ENCODE measurements around the gene PLA2R1.
"Not testable (repeated sequence)": the region's sequence is repeated elsewhere in the genome, so short reads cannot be mapped to it uniquely, and the experiment has no call there.

Gene PLA2R1

DNA sequence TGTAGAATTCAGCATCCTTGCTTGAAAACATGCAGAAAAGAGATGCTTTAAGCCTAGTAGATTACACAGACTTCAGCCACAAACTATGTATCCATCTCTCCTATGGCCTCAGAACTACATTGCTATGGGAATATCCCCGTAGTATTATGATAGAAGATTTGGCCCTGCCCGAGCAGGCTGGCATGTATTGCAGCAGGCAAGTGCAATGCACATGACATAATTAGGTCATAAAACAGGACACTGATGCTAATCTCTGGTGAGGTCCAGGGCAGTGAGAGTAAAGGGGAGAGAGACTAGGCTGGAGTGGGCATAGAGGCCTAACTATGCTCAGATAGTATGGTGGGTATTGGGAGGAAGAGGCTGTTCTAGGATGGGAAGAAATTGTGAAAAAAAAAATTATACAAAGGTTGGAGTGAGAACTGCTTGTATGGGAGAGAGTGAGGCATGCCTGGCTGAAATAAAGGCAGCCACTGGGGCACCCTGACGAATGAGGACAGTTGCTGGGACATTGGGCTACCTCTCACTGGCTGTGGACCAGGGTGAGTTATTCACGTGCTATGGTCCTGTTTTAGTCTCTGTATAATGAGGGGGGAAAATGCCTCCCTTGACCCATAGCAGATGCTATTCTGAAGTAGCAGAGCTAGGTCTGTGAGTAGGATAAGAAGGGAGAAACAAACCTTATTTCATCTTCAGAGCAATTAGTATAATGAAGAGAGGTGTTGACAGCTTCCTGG lies 1.6 kb upstream of the PLA2R1 start:
- DNase-seq (ENCODE audit: low spot score) = no peak

DNA sequence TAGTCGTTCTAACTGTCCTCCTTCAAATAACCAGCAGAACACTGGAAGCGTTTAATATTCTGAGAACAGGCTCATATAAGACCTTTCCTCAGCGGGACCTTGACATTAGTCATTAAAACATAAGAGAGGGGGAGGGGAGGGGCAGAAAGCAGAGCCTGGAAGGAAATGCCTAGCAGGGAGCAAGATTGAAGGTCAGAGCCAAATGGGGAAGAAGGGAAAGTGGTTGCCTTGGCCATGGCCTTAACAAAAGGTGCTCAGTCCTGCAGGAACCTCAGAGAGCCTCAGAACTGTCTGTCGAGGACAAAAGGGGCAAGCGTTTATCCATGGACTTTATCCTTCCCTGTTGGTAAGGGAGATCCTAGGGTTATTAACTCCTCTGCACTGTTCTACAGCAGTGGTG lies 856 bp upstream of the PLA2R1 start:
- peak; percentile 5 for DNase-seq (ENCODE audit: low spot score)

DNA sequence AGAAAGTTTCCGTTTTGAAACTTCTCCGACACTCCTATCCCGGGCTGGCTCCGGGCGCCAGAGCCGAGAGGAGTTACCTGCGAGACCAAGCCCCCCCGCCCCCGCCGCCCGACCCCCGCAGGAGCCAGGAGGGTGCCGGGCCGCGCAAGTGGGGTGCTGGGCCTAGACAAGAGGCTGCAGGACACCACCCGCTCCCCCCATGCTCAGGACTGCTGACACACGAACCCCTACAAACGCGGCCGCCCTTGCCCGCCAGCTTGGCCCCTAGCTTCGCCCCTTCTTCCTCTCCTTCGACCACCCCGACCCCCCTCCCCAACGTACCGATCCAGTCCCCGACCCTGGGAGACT lies 497 bp downstream of the PLA2R1 start:
- DNase-seq (ENCODE audit: low spot score) = peak; percentile 15

DNA sequence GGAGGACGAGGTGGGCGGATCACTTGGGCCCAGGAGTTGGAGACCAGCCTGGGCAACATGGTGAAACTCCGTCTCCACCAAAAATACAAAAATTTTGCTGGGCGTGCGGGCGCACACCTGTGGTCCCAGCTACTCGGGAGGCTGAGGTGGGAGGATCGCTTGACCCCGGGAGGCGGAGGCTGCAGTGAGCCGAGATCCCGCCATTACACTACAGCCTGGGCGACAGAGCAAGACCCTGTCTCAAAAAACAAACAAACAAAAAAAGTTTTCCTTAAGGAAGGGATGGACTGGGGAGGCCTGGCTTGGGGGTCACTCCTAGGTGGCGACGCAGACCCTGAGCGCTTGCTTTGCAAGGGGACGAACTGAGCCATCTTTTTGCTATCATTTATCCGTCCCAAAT lies 882 bp downstream of the PLA2R1 start:
- DNase-seq (ENCODE audit: low spot score) = no peak

DNA sequence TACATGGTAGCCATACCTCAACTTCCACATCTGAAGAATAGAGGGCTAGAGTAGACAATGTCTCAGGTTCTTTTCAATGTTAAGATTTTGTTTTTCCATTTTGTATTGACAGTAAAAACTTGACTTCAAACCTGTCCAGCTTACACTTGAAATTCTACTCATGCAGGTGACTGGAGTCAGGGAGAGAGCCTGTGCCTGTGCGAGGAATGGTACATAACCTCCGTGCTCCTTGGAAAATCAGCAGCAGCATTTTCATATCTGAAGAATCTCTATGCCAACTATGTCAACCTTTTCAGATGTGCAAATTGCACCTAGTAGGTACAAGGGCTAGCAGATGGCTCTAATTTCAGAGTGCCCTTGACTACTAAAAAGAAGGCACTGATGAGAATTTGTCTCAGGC lies 2.1 kb downstream of the PLA2R1 start:
- DNase-seq (ENCODE audit: low spot score) = no peak

DNA sequence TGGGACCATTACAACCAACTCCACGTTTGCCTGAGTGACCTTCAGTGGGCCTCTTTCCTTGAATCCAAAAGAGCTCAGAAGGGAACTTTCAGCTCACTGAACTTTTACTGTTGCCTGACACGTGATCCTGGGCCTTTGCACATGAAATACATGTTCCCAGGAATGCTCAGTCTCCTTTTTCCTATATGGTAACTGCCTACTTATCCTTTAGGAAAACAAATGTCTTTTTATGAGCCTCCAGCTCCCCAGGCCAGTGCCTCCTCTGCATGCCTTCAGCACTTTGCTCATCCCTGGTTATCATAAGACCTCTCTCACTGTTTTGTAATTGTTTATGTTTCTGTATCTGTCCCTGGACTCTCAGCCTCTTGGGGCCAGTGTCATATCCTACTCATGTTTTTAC lies 5.1 kb downstream of the PLA2R1 start:
- DNase-seq (ENCODE audit: low spot score) = no peak

DNA sequence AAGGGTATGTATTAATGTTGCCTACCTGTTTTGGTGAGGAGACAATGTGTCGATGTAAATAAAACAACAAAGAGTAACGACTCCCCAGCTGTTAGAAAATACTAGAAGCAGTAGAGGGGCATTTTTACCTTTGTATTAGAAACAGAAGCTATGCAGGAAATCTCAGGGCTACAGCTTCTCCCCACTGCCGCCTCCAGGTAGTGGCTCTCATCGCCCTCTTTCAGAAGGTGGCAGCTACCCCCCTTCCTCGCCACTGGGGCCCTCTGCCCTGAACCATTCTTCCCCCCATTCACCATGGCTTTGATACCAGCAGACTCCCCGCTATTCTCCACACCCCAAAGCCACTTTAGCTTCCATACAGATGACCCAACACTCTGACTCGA lies 6.7 kb downstream of the PLA2R1 start:
- no peak for DNase-seq (ENCODE audit: low spot score)

DNA sequence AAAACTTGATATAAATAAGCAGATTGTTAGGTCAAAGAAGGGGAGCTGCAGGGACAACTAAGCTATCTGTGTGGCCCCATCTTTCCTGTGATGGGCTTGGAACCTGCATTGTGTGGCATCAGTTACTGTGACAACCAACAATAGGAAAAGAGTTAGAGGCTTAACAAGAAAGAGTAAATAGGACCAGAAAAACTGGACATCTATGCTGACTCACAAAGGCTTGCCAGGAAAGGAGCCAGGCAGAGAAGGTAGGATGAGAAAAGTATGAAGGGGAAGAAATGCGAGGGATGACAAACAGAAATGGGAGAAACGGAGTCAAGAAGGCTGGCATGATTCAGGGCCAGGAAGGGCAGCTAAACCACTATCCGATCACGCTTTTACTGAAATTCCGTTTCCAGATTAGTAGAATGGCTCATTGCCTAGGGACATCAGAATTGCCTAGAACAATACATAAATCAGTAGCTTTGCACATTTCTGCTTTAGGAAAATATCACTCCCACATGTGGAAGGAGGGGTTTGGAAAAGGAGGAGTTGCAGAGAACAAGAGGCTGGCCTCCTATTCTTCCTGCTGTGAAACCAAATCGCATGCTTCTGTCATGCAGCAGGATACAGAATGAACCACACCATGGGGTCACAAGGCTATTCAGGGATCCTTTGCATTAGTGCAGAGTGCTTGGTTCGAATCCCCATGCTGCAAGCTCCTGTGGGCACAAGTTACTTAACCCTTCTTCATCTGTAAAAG lies 7.3 kb downstream of the PLA2R1 start:
- peak; percentile 86 for DNase-seq (ENCODE audit: low spot score)

DNA sequence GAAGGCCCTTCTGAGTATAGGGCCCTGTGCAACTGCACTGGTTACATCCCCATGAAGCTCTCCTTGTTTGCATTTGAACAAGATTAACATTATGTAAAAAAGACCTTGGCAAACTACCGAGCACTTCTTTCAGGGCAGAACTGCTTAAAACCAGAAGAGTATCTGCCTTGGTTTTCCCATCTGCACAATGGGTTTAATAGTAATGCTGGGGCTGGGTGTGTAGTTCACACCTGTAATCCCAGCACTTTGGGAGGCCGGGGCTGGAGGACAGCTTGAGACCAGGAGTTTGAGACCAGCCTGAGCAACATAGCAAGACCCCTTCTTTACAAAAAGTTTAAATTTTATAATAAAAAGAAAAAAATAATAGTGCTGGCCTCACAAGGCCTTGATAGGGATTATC lies 8.5 kb downstream of the PLA2R1 start:
- DNase-seq (ENCODE audit: low spot score) = no peak

DNA sequence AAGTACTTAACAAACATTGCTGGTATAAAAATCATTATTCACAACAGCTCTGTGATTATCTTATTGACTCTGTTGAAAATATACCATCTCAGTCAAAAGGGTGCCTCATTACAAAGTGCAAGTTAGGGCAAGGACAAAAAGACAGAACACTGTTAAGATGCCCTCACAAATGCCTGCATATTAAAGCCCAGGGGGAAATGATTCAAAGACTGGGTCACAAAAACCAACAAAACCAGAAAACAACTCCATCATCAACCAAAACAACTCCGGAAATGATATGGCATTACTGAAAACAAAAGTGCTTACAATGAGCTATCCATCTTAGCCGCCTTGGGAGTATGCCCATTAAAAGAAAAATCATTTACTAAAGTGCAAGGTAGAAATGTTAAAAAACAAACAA lies 9.9 kb downstream of the PLA2R1 start:
- DNase-seq (ENCODE audit: low spot score) = no peak

DNA sequence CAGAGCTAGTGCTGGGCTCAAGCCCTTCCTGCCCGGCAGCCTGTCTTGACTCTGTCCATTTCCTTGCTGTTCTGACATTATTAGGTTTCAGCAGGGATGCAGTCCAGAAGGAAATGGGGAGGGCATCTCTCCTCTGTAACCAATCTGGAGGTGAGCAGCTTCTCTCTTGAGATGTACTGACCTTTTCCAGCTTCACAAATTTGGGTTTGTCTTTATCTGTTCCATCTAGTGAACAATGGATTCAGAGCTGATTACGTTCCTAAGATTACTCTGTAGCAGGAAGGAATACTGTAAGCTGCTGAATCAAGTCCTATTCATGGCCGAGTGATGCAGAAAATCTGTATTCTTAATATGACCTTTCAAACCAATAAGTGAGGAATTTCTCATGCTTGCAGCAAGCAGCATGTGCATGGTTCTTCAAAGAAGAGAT lies 11.0 kb downstream of the PLA2R1 start:
- DNase-seq (ENCODE audit: low spot score) = no peak

DNA sequence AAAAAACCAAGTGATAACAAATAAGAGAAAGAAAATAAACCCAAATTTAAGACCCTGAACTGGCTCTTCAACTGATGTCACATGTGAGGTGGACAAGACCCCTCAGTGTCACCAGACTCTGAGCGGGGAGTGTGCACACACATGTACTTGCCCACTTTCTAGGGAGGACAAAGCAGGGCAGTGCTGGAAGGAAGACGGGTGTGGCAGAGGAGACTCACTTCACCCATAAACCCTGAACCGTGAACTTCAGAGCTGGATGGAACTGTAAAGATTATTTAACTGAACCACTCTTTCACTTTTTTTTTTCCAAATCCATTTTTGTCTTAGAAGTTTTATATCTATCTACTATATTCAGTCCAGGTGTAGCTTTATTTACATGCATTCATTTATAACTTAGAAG lies 12.3 kb downstream of the PLA2R1 start:
- DNase-seq (ENCODE audit: low spot score) = no peak

DNA sequence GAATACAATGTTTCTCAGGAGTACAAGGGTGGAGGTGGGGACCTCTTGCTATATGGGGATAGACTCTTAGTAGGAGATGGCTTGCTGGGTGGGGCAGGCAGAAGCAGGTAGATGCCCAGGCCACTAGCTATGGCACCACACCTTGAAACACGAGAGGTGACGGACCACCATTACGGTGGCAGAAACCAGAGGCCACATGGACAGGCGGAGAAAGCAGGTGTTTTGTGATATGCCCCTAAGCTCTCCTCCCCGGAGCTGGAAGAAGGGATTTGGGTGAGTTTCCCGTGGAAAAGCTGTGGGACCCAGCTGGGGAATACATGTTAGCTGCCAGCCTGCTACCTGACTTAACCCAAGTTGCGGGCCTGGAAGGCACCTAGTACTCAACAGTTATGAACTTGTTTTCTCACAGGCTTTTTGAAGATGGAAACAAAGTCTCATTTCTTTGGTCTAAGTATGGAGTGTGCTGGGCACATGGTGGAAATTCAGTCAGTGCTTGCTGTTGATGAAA lies 16.7 kb downstream of the PLA2R1 start:
- no peak for DNase-seq (ENCODE audit: low spot score)

DNA sequence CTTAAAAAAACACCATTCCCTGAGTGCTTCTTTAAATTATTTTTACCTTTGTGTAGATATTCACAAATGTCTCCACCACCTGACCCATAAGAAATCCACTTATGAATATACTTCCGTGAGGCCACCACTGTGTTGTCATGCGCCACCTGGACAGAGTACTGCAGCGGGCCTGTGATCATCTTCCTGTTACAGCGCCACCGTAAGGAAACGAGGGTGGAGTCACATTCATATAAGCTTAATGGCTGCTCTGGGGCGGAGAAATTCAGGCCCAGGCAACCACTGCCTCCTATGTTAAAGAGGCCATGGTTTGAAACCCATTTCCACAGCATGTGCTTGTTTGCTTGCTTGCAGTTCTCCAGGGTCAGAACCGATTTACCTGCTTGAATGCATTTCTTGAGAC lies 17.7 kb downstream of the PLA2R1 start:
- no peak for DNase-seq (ENCODE audit: low spot score)

DNA sequence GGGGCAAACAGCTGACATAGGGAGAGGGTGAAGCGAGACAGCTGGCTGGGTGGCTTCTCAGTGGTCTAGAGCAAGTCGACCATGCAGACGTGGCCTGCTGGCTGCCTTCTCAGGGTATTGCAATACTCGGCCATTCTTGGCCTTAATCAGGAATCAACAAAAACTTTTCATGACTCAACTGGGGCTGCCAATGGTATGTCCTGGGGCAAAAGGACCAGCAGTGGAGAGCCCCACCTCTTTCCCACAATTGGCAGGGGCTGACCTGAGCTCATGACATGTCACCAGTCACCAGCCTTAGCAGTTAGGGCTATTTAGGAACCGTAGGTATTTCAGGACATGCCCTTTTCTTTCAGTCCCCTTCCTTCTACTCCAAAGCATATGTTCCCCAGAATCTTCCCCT lies 19.1 kb downstream of the PLA2R1 start:
- no peak for DNase-seq (ENCODE audit: low spot score)

DNA sequence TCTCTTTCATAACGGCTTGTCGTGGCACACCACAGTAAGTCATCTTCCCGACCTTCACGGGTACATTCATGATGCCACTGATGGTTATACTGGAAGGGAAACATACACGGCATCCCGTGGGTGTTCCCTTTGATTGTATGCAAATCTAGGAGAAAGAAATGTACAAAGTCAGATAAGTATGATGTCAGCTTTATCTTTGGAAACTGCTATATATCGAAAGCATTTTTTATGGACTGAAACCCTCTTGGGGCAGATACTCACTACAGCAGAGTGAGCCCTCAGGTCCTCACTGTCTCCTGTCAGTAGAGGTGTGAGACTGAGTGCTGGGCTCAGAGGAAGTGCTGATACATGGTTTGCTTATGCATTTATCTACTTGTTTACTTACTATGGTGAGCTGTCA lies 20.4 kb downstream of the PLA2R1 start:
- no peak for DNase-seq (ENCODE audit: low spot score)

DNA sequence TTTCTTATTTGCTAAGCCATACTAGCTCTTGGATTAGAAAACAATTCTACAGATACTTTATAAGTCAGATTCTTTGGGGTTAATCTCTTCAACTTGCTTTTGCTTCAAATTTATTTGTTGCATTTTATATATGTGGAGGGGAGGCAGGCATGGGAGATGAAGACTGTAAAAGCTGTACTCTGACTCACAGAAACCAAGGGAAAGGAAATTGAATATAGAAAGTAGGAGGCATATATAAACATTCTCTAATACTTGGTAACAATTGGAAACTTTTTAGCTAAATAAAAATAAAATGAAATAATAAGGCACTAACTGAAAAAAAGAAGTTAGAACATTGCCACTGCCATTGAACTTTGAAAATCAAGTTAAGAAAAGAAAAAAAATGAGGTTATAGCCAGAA lies 21.3 kb downstream of the PLA2R1 start:
- no peak for DNase-seq (ENCODE audit: low spot score)

DNA sequence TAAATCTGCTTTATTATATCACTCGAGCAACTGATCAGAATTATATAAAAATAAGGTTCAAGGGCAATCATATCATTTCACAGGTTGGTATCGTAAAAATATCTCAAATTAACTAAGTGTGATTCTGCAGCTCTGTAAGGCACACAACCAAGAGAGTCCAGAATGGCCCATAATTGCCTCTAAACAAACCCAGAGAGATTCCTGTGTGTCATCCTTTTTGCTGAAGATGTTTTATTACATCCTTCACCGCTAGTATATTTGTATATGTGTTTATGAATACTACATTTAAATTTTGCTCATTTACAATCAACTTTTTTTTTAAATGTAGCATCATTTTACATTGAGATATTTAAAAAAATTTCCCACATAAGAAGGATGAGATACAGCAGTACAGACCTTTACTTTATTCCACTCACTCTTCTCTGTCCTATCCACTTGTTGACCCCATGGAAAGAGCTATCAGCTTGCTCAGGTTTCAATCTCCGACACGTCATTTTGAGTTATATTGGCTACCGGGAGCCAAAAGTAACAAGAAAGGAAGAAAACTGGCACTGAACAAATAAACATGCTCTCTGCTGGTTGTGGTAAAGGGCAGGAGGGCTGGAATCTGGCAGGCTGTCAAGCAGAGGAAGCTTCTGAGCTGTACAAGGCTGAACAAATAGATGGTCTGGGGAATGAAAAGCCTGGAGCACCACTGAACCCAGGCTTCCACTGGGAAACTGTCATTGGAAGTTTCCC lies 23.1 kb downstream of the PLA2R1 start:
- DNase-seq (ENCODE audit: low spot score) = no peak

DNA sequence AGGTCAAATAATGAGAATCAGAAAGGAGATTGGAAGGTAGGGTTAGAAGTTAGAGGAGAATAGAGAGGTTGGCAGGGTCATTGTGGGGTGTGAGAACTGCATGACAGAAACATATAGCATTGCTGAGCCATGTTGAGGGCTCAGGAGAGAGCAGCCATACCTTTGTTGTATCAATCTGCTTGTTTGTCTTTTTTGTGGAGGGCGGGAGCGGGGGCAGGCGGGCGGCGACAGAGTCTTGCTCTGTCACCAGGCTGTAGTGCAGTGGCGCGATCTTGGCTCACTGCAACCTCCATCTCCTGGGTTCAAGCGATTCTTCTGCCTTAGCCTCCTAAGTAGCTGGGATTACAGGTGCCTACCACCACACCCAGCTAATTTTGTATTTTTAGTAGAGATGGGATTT lies 23.8 kb downstream of the PLA2R1 start:
- not testable (repeated sequence) for DNase-seq (ENCODE audit: low spot score)

DNA sequence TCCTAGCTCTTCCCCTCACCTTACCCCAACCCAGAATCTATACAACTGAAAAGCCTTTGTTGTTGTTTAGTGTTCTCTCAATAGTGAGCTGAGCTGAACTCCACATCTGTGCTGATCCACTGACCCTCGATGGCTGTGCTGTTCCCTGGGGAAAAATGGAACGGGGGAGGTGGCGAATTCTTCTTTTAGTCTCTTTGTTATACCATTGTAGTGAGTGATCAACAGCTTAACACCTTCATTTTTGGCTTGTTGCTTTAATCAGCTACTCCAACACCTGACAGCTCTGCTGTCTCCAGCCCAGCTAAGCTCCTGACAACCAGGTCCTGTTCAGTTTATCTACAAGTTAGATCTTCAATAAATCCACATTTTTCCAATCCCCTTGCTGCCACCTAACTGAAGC lies 25.7 kb downstream of the PLA2R1 start:
- no peak for DNase-seq (ENCODE audit: low spot score)

DNA sequence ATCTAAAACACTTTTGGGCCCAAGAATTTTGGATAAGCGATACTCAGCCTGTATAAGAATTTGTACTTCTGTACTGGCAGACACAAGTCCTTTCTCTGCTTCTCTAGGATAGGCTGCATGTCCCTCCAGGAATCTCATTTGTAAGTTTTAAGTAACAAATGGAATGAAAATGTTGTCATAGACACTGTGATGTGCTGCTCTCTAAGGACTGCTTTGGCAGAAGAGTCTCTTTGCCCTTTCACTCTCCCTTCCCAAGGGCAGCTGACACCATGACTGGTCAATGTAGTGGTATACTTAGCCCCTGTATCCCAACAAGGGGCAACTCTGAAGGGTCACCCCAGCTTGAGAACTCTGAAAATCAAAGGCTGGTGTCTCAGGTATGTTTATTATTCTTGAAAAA lies 27.3 kb downstream of the PLA2R1 start:
- DNase-seq (ENCODE audit: low spot score) = no peak

DNA sequence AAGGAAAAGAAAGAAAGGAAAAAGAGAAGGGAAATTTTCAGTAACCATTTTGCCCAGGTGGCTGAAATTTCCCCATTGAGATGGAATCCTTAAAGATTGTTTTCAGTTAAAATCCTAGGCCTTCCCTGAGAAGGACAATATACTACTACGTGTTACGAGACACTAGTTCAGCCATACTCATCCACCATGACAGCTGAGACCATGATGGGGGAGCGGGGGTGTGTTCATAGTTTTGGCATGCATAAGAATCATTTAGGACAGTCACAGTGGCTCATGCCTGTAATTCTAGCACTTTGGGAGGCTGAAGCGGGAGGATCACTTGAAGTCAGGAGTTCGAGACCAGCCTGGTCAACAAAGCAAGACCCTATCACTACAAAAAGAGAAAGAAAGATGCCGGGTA lies 28.0 kb downstream of the PLA2R1 start:
- no peak for DNase-seq (ENCODE audit: low spot score)

DNA sequence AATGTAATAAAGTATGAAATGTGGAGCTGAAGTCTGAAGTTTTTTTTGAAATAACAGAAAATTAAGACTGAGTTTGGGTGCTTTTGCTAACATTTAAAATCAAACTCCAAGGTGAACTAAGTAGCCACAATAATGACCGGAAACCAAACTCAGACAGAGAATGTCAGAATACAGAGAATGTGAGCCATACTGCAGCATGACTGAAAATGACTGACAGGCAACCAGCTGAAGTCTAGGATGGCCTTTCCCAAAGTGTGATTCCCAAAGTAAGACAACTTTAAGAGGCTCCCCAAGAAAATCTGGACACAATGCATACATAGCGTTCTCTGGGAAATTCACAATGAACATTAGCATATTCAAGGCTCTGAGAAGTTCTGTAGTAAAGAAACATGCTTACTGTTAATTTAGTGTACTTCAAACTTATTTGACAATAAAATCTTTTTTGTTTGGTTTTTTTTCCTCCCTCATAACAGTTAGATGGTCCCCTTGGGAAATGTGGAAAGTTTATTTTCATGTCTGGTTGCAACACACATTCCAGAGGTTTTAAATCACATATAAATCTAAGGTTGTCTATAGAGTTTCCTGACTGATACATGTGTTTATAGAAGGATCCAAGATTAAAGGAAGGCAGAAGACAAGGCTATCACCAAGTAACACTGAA lies 28.6 kb downstream of the PLA2R1 start:
- DNase-seq (ENCODE audit: low spot score) = peak; percentile 45

Measured in AG08395 (cell line).